ENCODE data around the gene CAPN3.

CAPN3 gene

DNA sequence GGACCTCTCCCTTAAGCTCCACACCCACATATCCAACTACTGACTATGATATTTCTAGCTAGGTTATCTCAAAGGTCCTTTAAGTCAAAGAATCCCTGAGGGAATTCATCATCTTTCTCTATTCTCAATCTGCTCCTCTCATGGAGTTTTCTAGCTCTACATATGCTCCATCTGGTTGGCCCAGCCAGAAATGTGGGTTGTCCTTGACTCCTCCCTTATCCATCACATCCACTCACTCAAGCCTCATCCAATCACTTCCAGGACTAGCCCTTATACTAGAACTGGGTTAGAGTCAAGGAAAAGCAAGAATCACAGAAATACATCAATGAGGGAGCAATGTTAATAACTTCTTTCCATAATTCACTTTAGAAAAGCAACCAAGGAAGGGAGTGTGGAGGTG lies 86.2 kb downstream of the CAPN3 start:
- Histone ChIP-seq H3K27ac (ENCODE audit: insufficient read depth in 1 of 2, low read depth in 1 of 2, low read length in 2 of 2, poor library complexity in 1 of 2, severe bottlenecking in 2 of 2) (no peak overlapping the region), H3K4me3 (ENCODE audit: control insufficient read depth in 1 of 7, extremely low read depth in 1 of 7, insufficient read depth in 4 of 7, low read depth in 2 of 7, low read length in 6 of 7) (no peak overlapping the region), H3K9me3 (ENCODE audit: control extremely low read depth in 1 of 5, control insufficient read depth in 4 of 5, insufficient read depth in 2 of 5, low read depth in 1 of 5, low read length in 4 of 5) (no peaks in the 10 kb centered on the region), H3K4me1 (ENCODE audit: control extremely low read depth in 1 of 4, control insufficient read depth in 4 of 4, insufficient read depth in 4 of 4, low read length in 3 of 4) (no peaks in the 10 kb centered on the region), H3K27me3 (replicated peaks in 2 of 5; ENCODE audit: control insufficient read depth in 4 of 5, insufficient read depth in 5 of 5, low read length in 4 of 5) (no peaks in the 10 kb centered on the region), H3K36me3 (ENCODE audit: control insufficient read depth in 4 of 4, insufficient read depth in 4 of 4, low read length in 3 of 4) (peaks cover 31 to 73% (median 50%) of the 10 kb centered on the region in 4 experiments)
- CTCF ChIA-PET: interaction anchor here (1.0 to 1.2 kb wide), 3 partner anchors 11 to 306 kb away, joined by 3 to 5 read pairs (median 3); no protein-coding TSS in a partner anchor
- no peak for DNase-seq
- POLR2A ChIA-PET: no interaction called here

GRCh38 chr15:42447599-42447998 lies 88.3 kb downstream of the CAPN3 start:
- H3K4me3 ChIP-seq (ENCODE audit: control insufficient read depth in 1 of 7, extremely low read depth in 1 of 7, insufficient read depth in 4 of 7, low read depth in 2 of 7, low read length in 6 of 7): no peak overlapping the region
- H3K36me3 ChIP-seq (ENCODE audit: control insufficient read depth in 4 of 4, insufficient read depth in 4 of 4, low read length in 3 of 4): peaks cover 29 to 71% (median 55%) of the 10 kb centered on the region in 4 experiments
- H3K9me3 ChIP-seq (ENCODE audit: control extremely low read depth in 1 of 5, control insufficient read depth in 4 of 5, insufficient read depth in 2 of 5, low read depth in 1 of 5, low read length in 4 of 5): no peaks in the 10 kb centered on the region
- H3K27me3 ChIP-seq (replicated peaks in 2 of 5; ENCODE audit: control insufficient read depth in 4 of 5, insufficient read depth in 5 of 5, low read length in 4 of 5): no peaks in the 10 kb centered on the region
- no peak overlapping the region for H3K27ac ChIP-seq (ENCODE audit: insufficient read depth in 1 of 2, low read depth in 1 of 2, low read length in 2 of 2, poor library complexity in 1 of 2, severe bottlenecking in 2 of 2)
- no peaks in the 10 kb centered on the region for H3K4me1 ChIP-seq (ENCODE audit: control extremely low read depth in 1 of 4, control insufficient read depth in 4 of 4, insufficient read depth in 4 of 4, low read length in 3 of 4)
- no peak for DNase-seq
- 100% methylated on average over 2 of the region's 2 CpGs for WGBS (ENCODE audit: insufficient coverage)
- ChIA-PET POLR2A (no interaction called here), CTCF (no interaction called here)

DNA sequence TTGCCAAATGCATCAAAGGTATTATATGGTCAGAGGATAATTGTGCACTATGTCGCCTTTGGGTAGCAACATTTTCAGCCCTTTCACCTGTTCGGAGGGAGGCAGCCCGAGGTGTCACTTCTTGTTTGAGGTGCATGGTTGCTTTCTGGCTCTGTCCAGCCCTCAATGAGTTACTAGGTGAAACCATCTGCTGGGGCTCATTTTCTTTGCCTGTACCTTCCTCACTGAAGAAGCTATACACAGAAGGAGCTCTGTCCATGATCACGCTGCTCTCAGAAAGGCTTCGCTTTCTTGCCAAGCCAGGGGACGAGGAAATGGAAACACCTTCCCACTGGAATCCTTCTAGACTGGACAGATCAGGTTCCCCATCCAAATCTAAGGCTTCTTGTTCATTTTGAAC lies 89.0 kb downstream of the CAPN3 start:
- ChIA-PET POLR2A (interaction anchor here (0.6 kb wide), 1 partner anchor 276 kb away, joined by 3 read pairs; no protein-coding TSS in a partner anchor), CTCF (no interaction called here)
- 97% methylated on average over 4 of the region's 6 CpGs for WGBS (ENCODE audit: insufficient coverage)
- no peaks in the 10 kb centered on the region for H3K9me3 ChIP-seq (ENCODE audit: control extremely low read depth in 1 of 5, control insufficient read depth in 4 of 5, insufficient read depth in 2 of 5, low read depth in 1 of 5, low read length in 4 of 5)
- no peak for DNase-seq
- peaks cover 26 to 73% (median 55%) of the 10 kb centered on the region in 4 experiments for H3K36me3 ChIP-seq (ENCODE audit: control insufficient read depth in 4 of 4, insufficient read depth in 4 of 4, low read length in 3 of 4)
- no peaks in the 10 kb centered on the region for H3K4me1 ChIP-seq (ENCODE audit: control extremely low read depth in 1 of 4, control insufficient read depth in 4 of 4, insufficient read depth in 4 of 4, low read length in 3 of 4)
- H3K4me3 ChIP-seq (ENCODE audit: control insufficient read depth in 1 of 7, extremely low read depth in 1 of 7, insufficient read depth in 4 of 7, low read depth in 2 of 7, low read length in 6 of 7): no peak overlapping the region
- no peak overlapping the region for H3K27ac ChIP-seq (ENCODE audit: insufficient read depth in 1 of 2, low read depth in 1 of 2, low read length in 2 of 2, poor library complexity in 1 of 2, severe bottlenecking in 2 of 2)
- H3K27me3 ChIP-seq (replicated peaks in 2 of 5; ENCODE audit: control insufficient read depth in 4 of 5, insufficient read depth in 5 of 5, low read length in 4 of 5): no peaks in the 10 kb centered on the region

DNA sequence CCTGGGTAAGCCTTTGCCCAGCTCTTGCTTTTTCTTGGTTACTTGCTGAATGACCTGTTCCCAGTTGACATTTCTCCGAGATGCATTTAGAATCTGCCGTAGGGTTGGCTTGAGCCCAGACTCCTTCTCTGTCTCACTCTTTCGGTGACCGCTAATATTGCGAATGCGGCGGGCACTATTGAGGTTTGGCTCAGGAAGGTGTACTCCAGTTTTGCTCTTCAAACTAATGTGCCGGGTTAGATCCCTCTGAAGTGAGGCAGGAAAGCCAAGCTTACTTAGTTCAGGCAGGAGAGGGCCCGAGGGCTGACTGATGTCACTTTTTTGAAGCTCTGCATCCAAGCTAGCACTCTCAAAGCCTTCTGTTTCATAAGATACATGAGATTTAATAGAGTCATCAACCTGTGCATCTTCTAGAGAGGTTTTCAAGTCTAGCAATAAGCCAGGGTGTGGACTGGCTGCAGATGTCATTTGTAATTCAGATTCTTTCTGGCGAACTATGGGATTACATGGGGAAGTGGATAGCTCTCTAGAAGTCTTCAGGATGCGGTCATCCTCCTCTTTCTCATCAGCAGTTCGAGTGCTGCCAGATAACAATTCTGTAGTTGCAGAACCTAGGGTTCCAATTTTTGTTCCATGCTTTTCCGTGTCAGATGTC lies 90.6 kb downstream of the CAPN3 start:
- no peak for DNase-seq
- Histone ChIP-seq H3K9me3 (ENCODE audit: control extremely low read depth in 1 of 5, control insufficient read depth in 4 of 5, insufficient read depth in 2 of 5, low read depth in 1 of 5, low read length in 4 of 5) (no peaks in the 10 kb centered on the region), H3K4me3 (ENCODE audit: control insufficient read depth in 1 of 7, extremely low read depth in 1 of 7, insufficient read depth in 4 of 7, low read depth in 2 of 7, low read length in 6 of 7) (no peak overlapping the region), H3K27ac (ENCODE audit: insufficient read depth in 1 of 2, low read depth in 1 of 2, low read length in 2 of 2, poor library complexity in 1 of 2, severe bottlenecking in 2 of 2) (no peak overlapping the region), H3K27me3 (replicated peaks in 2 of 5; ENCODE audit: control insufficient read depth in 4 of 5, insufficient read depth in 5 of 5, low read length in 4 of 5) (no peaks in the 10 kb centered on the region), H3K4me1 (ENCODE audit: control extremely low read depth in 1 of 4, control insufficient read depth in 4 of 4, insufficient read depth in 4 of 4, low read length in 3 of 4) (no peaks in the 10 kb centered on the region), H3K36me3 (ENCODE audit: control insufficient read depth in 4 of 4, insufficient read depth in 4 of 4, low read length in 3 of 4) (peaks cover 21 to 66% (median 47%) of the 10 kb centered on the region in 4 experiments)
- ChIA-PET CTCF (no interaction called here), POLR2A (interaction anchor here (0.6 kb wide), 1 partner anchor 9 kb away, joined by 3 read pairs; no protein-coding TSS in a partner anchor)
- 97% methylated on average over 11 of the region's 13 CpGs for WGBS (ENCODE audit: insufficient coverage)

- H3K9me3 ChIP-seq (ENCODE audit: control extremely low read depth in 1 of 5, control insufficient read depth in 4 of 5, insufficient read depth in 2 of 5, low read depth in 1 of 5, low read length in 4 of 5): no peaks in the 10 kb centered on the region
- no peak for DNase-seq
- peaks cover 21 to 61% (median 45%) of the 10 kb centered on the region in 4 experiments for H3K36me3 ChIP-seq (ENCODE audit: control insufficient read depth in 4 of 4, insufficient read depth in 4 of 4, low read length in 3 of 4)
- ChIA-PET POLR2A (no interaction called here), CTCF (no interaction called here)
- H3K27me3 ChIP-seq (replicated peaks in 2 of 5; ENCODE audit: control insufficient read depth in 4 of 5, insufficient read depth in 5 of 5, low read length in 4 of 5): no peaks in the 10 kb centered on the region
- WGBS (ENCODE audit: insufficient coverage): 100% methylated on average over 4 of the region's 4 CpGs
- no peak overlapping the region for H3K4me3 ChIP-seq (ENCODE audit: control insufficient read depth in 1 of 7, extremely low read depth in 1 of 7, insufficient read depth in 4 of 7, low read depth in 2 of 7, low read length in 6 of 7)
- no peak overlapping the region for H3K27ac ChIP-seq (ENCODE audit: insufficient read depth in 1 of 2, low read depth in 1 of 2, low read length in 2 of 2, poor library complexity in 1 of 2, severe bottlenecking in 2 of 2)
- H3K4me1 ChIP-seq (ENCODE audit: control extremely low read depth in 1 of 4, control insufficient read depth in 4 of 4, insufficient read depth in 4 of 4, low read length in 3 of 4): no peaks in the 10 kb centered on the region
Observed at GRCh38 chr15:42450425-42450790, 91.1 kb downstream of the CAPN3 start.

DNA sequence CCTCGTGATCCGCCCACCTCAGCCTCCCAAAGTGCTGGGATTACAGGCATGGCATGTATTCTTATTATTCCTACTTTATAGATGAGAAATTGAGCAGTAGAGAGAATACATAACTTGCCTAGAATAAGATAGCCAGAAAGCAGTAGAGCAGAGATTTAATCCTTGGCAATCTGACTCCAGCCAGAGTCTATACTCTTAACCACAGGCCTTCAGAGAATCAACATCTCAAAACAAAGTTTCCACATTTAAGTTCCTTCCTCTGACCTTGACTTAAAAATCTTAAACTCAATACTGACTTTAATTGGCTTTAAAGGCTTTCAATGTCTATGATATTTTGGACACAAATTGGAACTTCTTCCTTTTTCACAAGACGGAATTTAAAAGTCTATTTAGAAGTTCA lies 94.5 kb downstream of the CAPN3 start:
- no peak for DNase-seq
- peaks cover 0 to 5% (median 0%) of the 10 kb centered on the region in 4 experiments for H3K4me1 ChIP-seq (ENCODE audit: control extremely low read depth in 1 of 4, control insufficient read depth in 4 of 4, insufficient read depth in 4 of 4, low read length in 3 of 4)
- no peak overlapping the region for H3K4me3 ChIP-seq (ENCODE audit: control insufficient read depth in 1 of 7, extremely low read depth in 1 of 7, insufficient read depth in 4 of 7, low read depth in 2 of 7, low read length in 6 of 7)
- H3K27ac ChIP-seq (ENCODE audit: insufficient read depth in 1 of 2, low read depth in 1 of 2, low read length in 2 of 2, poor library complexity in 1 of 2, severe bottlenecking in 2 of 2): no peak overlapping the region
- ChIA-PET CTCF (interaction anchor here (1.3 kb wide), 1 partner anchor 8 kb away, joined by 3 read pairs; no protein-coding TSS in a partner anchor), POLR2A (no interaction called here)
- H3K9me3 ChIP-seq (ENCODE audit: control extremely low read depth in 1 of 5, control insufficient read depth in 4 of 5, insufficient read depth in 2 of 5, low read depth in 1 of 5, low read length in 4 of 5): no peaks in the 10 kb centered on the region
- H3K36me3 ChIP-seq (ENCODE audit: control insufficient read depth in 4 of 4, insufficient read depth in 4 of 4, low read length in 3 of 4): peaks cover 12 to 39% (median 22%) of the 10 kb centered on the region in 4 experiments
- no CpG with 5 or more reads among the region's 3 CpGs for WGBS (ENCODE audit: insufficient coverage)
- H3K27me3 ChIP-seq (replicated peaks in 2 of 5; ENCODE audit: control insufficient read depth in 4 of 5, insufficient read depth in 5 of 5, low read length in 4 of 5): no peaks in the 10 kb centered on the region

DNA sequence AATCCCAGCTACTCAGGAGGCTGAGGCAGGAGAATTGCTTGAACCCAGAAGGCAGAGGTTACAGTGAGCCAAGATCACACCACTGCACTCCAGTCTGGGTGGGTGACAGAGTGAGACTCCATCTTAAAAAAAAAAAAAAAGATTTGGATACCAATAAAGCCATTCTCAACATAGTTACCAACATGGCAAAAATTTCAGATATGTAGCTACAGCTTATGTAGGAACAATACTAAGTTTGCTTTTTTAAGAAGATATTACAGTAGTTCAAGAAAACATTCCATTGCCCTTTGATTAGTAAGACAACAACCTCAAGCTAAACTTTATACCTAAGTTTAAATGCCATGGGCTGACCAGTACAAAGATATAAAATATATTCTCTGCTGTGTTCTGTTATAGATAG lies 97.2 kb downstream of the CAPN3 start:
- CTCF ChIA-PET: interaction anchor here (1.1 kb wide), 1 partner anchor 12 kb away, joined by 3 read pairs; no protein-coding TSS in a partner anchor
- DNase-seq: no peak
- Histone ChIP-seq H3K27me3 (replicated peaks in 2 of 5; ENCODE audit: control insufficient read depth in 4 of 5, insufficient read depth in 5 of 5, low read length in 4 of 5) (no peaks in the 10 kb centered on the region), H3K4me3 (ENCODE audit: control insufficient read depth in 1 of 7, extremely low read depth in 1 of 7, insufficient read depth in 4 of 7, low read depth in 2 of 7, low read length in 6 of 7) (no peak overlapping the region), H3K4me1 (ENCODE audit: control extremely low read depth in 1 of 4, control insufficient read depth in 4 of 4, insufficient read depth in 4 of 4, low read length in 3 of 4) (peaks cover 0 to 5% (median 0%) of the 10 kb centered on the region in 4 experiments), H3K27ac (ENCODE audit: insufficient read depth in 1 of 2, low read depth in 1 of 2, low read length in 2 of 2, poor library complexity in 1 of 2, severe bottlenecking in 2 of 2) (no peak overlapping the region), H3K9me3 (ENCODE audit: control extremely low read depth in 1 of 5, control insufficient read depth in 4 of 5, insufficient read depth in 2 of 5, low read depth in 1 of 5, low read length in 4 of 5) (no peaks in the 10 kb centered on the region), H3K36me3 (ENCODE audit: control insufficient read depth in 4 of 4, insufficient read depth in 4 of 4, low read length in 3 of 4) (peaks cover 2 to 16% (median 5%) of the 10 kb centered on the region in 4 experiments)
- POLR2A ChIA-PET: interaction anchor here (0.7 kb wide), 1 partner anchor 58 kb away, joined by 4 read pairs; no protein-coding TSS in a partner anchor

Measured in common myeloid progenitor, CD34-positive (primary cell).